Fibroblast of villous mesenchyme (primary cell): ENCODE measurements around the gene ZNF724. TPM values are rescaled to one million over a fixed set of nuclear protein-coding genes. Genes with fewer than 3 reads are reported as not detected.

Source experiments
- DNase-seq: peaks from one replicate; pipeline ENCODE4 v3.0.0-alpha.2; 2010; ENCODE audit warnings: low read depth
- H3K4me3 ChIP-seq: 2 replicates; pipeline ENCODE4 v1.5.1; 2011; ENCODE audit warnings: low read depth, mild to moderate bottlenecking, low read length
- small RNA-seq: library from RNA; depleted of rRNA; stranded (forward); fragments of <200 nt; gene quantifications from one replicate; pipeline ENCODE3, GENCODE V24; 2012
- total RNA-seq: library from RNA; depleted of rRNA; stranded (reverse); fragments of >200 nt; gene quantifications from 2 replicates; pipeline ENCODE4 v1.2.3, GENCODE V29; 2012
- TF ChIP-seq, protein P1 (sequence below): IDR thresholded peaks from 2 replicates; pipeline ENCODE4 v1.5.1; 2012; ENCODE audit warnings: low read depth, mild to moderate bottlenecking, low read length; ENCODE audit not compliant: insufficient read depth

ZNF724 gene
- total RNA-seq, 1 donor: 5.6 TPM

DNA sequence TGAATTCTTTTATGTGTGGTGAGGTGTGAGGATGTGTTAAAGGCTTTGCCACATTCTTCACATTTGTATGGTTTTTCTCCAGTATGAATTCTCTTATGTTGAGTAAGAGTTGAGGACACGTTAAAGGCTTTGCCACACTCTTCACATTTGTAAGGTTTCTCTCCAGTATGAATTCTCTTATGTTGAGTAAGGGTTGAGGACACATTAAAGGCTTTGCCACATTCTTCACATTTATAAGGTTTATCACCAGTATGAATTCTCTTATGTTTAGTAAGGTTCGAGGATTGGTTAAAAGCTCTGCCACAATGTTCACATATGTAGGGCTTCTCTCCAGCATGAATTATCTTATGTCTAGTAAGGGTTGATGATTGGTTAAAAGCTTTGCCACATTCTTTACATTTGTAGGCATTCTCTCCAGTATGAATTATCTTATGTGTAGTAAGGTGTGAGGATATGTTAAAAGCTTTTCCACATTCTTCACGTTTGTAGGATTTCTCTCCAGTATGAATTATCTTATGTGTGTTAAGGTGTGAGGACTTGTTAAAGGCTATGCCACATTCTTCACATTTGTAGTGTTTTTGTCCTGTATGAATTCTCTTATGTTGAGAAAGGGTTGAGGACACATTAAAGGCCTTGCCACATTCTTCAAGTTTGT lies 27.1 kb downstream of the ZNF724 start:
- no peak overlapping the region for H3K4me3 ChIP-seq
- DNase-seq: no peak
- TF ChIP-seq, protein P1, sequence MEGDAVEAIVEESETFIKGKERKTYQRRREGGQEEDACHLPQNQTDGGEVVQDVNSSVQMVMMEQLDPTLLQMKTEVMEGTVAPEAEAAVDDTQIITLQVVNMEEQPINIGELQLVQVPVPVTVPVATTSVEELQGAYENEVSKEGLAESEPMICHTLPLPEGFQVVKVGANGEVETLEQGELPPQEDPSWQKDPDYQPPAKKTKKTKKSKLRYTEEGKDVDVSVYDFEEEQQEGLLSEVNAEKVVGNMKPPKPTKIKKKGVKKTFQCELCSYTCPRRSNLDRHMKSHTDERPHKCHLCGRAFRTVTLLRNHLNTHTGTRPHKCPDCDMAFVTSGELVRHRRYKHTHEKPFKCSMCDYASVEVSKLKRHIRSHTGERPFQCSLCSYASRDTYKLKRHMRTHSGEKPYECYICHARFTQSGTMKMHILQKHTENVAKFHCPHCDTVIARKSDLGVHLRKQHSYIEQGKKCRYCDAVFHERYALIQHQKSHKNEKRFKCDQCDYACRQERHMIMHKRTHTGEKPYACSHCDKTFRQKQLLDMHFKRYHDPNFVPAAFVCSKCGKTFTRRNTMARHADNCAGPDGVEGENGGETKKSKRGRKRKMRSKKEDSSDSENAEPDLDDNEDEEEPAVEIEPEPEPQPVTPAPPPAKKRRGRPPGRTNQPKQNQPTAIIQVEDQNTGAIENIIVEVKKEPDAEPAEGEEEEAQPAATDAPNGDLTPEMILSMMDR: no peak

DNA sequence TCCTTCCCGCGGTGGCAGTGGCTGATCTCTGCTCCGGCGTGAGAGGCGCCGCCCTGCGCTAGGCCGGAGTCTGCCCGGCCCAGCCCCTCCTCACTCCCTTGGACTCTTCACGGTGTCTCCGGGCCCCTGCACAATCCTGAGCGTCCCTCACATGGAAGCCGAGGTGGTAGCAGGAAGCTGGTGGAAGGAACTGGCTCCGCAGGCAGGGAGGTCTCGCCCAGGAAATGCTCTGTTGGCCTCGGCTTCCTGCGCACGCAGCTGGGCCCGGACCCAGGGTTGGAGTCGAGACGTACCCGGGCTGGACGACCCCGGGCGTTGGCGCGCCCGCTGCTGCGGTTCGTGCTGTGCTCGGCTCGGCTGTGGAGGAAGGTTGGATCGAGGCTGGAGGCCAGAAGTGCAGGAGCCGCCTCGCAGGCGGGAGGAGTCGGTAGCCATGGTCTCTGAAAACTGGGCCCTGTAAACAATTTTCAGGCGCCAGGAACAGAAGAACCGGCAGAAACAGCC lies 46.3 kb downstream of the ZNF724 start:
- DNase-seq: no peak
- no peak overlapping the region for H3K4me3 ChIP-seq
- TF ChIP-seq, protein P1: no peak

DNA sequence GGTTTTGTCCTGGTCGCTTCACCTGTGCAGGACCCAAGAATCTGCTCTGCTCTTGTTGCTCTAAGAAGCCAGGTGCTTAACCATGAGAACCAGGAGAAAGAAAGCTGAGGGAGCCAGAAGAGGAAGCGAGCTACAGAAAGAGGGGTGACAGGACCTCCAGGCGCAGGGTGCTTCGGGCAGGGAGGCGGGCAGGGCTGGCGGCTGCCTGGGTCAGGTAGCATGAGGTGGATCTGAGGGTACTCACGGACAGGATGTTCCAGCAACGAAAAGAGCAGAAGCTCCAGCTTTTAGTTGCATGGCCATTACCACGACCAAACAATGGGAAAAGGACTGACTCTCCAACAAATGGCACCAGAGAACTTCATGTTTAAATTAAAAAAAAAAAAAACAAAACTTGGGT lies 59.9 kb downstream of the ZNF724 start:
- no peak overlapping the region for H3K4me3 ChIP-seq
- no peak for DNase-seq
- TF ChIP-seq, protein P1: no peak

DNA sequence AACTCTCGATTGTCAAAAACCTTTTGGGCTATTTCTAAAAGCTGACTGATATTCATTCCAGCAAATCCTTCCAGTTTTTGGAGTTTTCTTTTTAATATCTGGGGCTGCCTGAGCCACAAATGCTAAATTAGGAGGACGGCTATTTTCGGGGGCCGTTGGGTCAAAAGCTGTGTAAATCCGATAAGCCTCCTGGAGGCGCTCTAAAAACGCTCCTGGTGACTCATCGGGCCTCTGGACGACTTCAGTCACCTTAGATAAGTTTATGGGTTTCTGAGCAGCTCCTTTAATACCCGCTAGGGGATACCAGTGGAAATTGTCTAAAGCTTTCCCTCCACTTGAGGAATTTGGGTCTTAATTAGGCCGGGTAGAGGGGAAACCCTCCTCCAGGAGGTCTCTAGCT lies 66.9 kb downstream of the ZNF724 start:
- TF ChIP-seq, protein P1: no peak
- no peak overlapping the region for H3K4me3 ChIP-seq
- DNase-seq: no peak

Small RNA genes lying within 50 kb of the gene (small RNA-seq; reads per million reads assigned to genes)
- gene VN1R91P: not detected

Other genes with a start within 250 kb of the ZNF724 start
- gene ZNF728, start 247.2 kb downstream of the ZNF724 start, total RNA-seq: not detected in 2 replicates
- gene ZNF730, start 133.4 kb downstream of the ZNF724 start, total RNA-seq: 0.64 and 1.3 TPM in 2 replicates
- gene ZNF91, start 145.1 kb upstream of the ZNF724 start, total RNA-seq: 13.9 and 19.9 TPM in 2 replicates